ENCODE measurements around the gene LIF.

GRCh38 chr22:30266445-30267381 lies 20.2 kb upstream of the LIF start, which contains the start of gene OSM:
- TF ChIP-seq POLR2AphosphoS5 (IDR thresholded peaks at IDR 0.05) (no peak), CTCF (IDR thresholded peaks at IDR 0.05) (no peak), POLR2A (IDR thresholded peaks at IDR 0.05; ENCODE audit: low read depth) (no peak), EP300 (IDR thresholded peaks at IDR 0.05) (no peak)

All from esophagus muscularis mucosa (tissue), 4 donors.